Measurements from ENCODE around the gene AZI2. TPM values are rescaled to one million over a fixed set of nuclear protein-coding genes. Genes with fewer than 3 reads are reported as not detected.

Gene AZI2
- polyA plus RNA-seq, 2 of the 4 experiments (the other 2 are of a cell fraction): 35.6 to 99.4 TPM

GRCh38 chr3:28294667-28295413 lies 53.8 kb downstream of the AZI2 start (continued):
- TF ChIP-seq BHLHE40 (IDR thresholded peaks at IDR 0.05; ENCODE audit: low read depth, low read length) (no peak), MAFK (IDR thresholded peaks at IDR 0.05; ENCODE audit: partially characterized antibody) (no peak)

GRCh38 chr3:28292622-28293021 lies 56.0 kb downstream of the AZI2 start:
- DNase-seq (ENCODE audit: low read depth in 1 of 2, low spot score in 1 of 2) (no peak), FAIRE-seq (no peak), ATAC-seq (no peak)
- WGBS (ENCODE audit: missing lambda C conversion rate): 79% methylated on average over 4 of the region's 4 CpGs
- TF ChIP-seq HOXB13 (CRISPR knock-in tag; IDR thresholded peaks at IDR 0.05; ENCODE audit: low read depth) (no peak), PBX3 (IDR thresholded peaks at IDR 0.05) (no peak), EHF (CRISPR knock-in tag; IDR thresholded peaks at IDR 0.05) (no peak), ATOH8 (CRISPR knock-in tag; IDR thresholded peaks at IDR 0.05; ENCODE audit: low read depth) (no peak), ELK1 (IDR thresholded peaks at IDR 0.05; ENCODE audit: low read depth, low read length) (no peak), REST (IDR thresholded peaks at IDR 0.05) (no peak), HDAC2 (IDR thresholded peaks at IDR 0.05) (no peak), NR3C1 (IDR thresholded peaks at IDR 0.05) (no peak), HES2 (IDR thresholded peaks at IDR 0.05) (no peak), JUN (IDR thresholded peaks at IDR 0.05) (no peak), FOSB (CRISPR knock-in tag; IDR thresholded peaks at IDR 0.05) (no peak), NFE2L2 (conservative IDR thresholded peaks at IDR 0.05; ENCODE audit: low read length) (no peak), KDM5A (IDR thresholded peaks at IDR 0.05) (no peak)
- no peaks in the 10 kb centered on the region; the same call in 2 of the 3 replicates for H3K4me1 ChIP-seq
- CTCF ChIA-PET: interaction anchor here (0.7 to 4.2 kb wide), 3 partner anchors 28 to 581 kb away, joined by 3 to 15 read pairs (median 3); partner anchors contain the start of gene EOMES
- H3K4me3 ChIP-seq: no peak overlapping the region
- no peaks in the 10 kb centered on the region for H3K9me3 ChIP-seq
- no peak overlapping the region for H3K4me2 ChIP-seq
- POLR2A ChIA-PET: no interaction called here
- H3K27ac ChIP-seq: no peak overlapping the region

GRCh38 chr3:28291577-28291976 lies 57.0 kb downstream of the AZI2 start:
- H3K4me2 ChIP-seq: no peak overlapping the region
- H3K4me1 ChIP-seq: no peaks in the 10 kb centered on the region; the same call in 2 of the 3 replicates
- FAIRE-seq: no peak
- POLR2A ChIA-PET: no interaction called here
- H3K4me3 ChIP-seq: no peak overlapping the region
- no peak overlapping the region for H3K27ac ChIP-seq
- DNase-seq (ENCODE audit: low read depth in 1 of 2, low spot score in 1 of 2): no peak
- no peak for ATAC-seq
- no peaks in the 10 kb centered on the region for H3K9me3 ChIP-seq
- CTCF ChIA-PET: interaction anchor here (1.0 to 4.2 kb wide), 2 partner anchors 570 to 579 kb away, joined by 3 to 15 read pairs; partner anchors contain the start of gene EOMES
- TF ChIP-seq BHLHE40 (IDR thresholded peaks at IDR 0.05; ENCODE audit: low read depth, low read length) (no peak), REST (IDR thresholded peaks at IDR 0.05) (no peak)

Measured in A549 (cell line).